HepG2 (cell line): ENCODE measurements around the gene ARID3C. TPM values are rescaled to one million over a fixed set of nuclear protein-coding genes. Genes with fewer than 3 reads are reported as not detected.

Source experiments
- ATAC-seq: fragments of 200-7000 bp; cut with Tn5 transposase; 3 replicates; pipeline ENCODE4 v1.9.1; 2020; ENCODE audit warnings: mild to moderate bottlenecking, moderate library complexity
- BruUV-seq: library from RNA; stranded (reverse); fragments of 400-500 nt; replicated peaks from 2 replicates; lab custom pipeline; 2021; lab: Mats Ljungman, UMichigan
- CTCF ChIA-PET: fragments of 300-600 bp; formaldehyde crosslinking; extraction: SDS; loops from one replicate; lab custom pipeline; 2021; ENCODE audit warnings: low total read pairs, inconsistent platforms, low intra/inter-chr PET ratio; lab: Yijun Ruan, JAX
- POLR2A ChIA-PET: fragments of 350-600 bp; sonication (Branson Sonifier 250); formaldehyde crosslinking; loops from one replicate; lab custom pipeline; 2020; ENCODE audit warnings: antibody characterized with exemption, inconsistent platforms; lab: Yijun Ruan, JAX
- DNase-seq: peaks from one replicate; pipeline ENCODE4 v3.0.0-alpha.2; 2015; ENCODE audit warnings: low spot score
- FAIRE-seq: peaks from 3 replicates; lab custom pipeline; 2011; peaks lifted over from hg19 to GRCh38; lab: Jason Lieb, UNC
- H2AFZ ChIP-seq: one replicate; pipeline ENCODE4 v1.6.1; 2011; ENCODE audit warnings: low read length, inconsistent platforms
- H3K27ac ChIP-seq: fragments of 300-600 bp; 3 replicates; pipeline ENCODE4 v1.8.0; 2011; ENCODE audit warnings: mixed run types, mild to moderate bottlenecking, mixed read lengths, low read length, inconsistent platforms; ENCODE audit not compliant: insufficient read depth; ENCODE audit errors: extremely low read length
- H3K27me3 ChIP-seq, 2 experiments: fragments of 200-600 bp in 1 of 2; 2 replicates in 1 of 2; 3 replicates in 1 of 2; pipeline versions ENCODE4 v1.6.0 to v1.8.0; 2011; ENCODE audit warnings: low read length in 2 of 2, mild to moderate bottlenecking in 2 of 2, moderate library complexity in 2 of 2, inconsistent platforms in 1 of 2; ENCODE audit not compliant: insufficient read depth in 2 of 2, control insufficient read depth in 1 of 2
- H3K36me3 ChIP-seq, 2 experiments: fragments of 200-600 bp in 1 of 2; replicated peaks in 1 of 2; 2 replicates in 1 of 2; 3 replicates in 1 of 2; pipeline versions ENCODE4 v1.5.1 to v1.8.0; 2011; ENCODE audit warnings: low read length in 2 of 2, inconsistent platforms in 1 of 2; ENCODE audit not compliant: insufficient read depth in 2 of 2, control insufficient read depth in 1 of 2
- H3K4me1 ChIP-seq: 2 replicates; pipeline ENCODE4 v1.5.1; 2012; ENCODE audit warnings: low read length, inconsistent platforms; ENCODE audit not compliant: insufficient read depth
- H3K4me2 ChIP-seq: 2 replicates; pipeline ENCODE4 v1.6.0; 2011; ENCODE audit warnings: low read depth, low read length, inconsistent platforms
- H3K4me3 ChIP-seq, 3 experiments: fragments of 200-600 bp in 1 of 3; sonication (generic), shearing (Covaris generic) in 1 of 3; replicated peaks in 1 of 3; 2 replicates each; pipeline ENCODE4 v1.5.1; 2011 to 2016; ENCODE audit warnings: low read length in 3 of 3, inconsistent platforms in 2 of 3, low read depth in 2 of 3, mild to moderate bottlenecking in 2 of 3, control low read depth in 1 of 3, mixed read lengths in 1 of 3; ENCODE audit not compliant: insufficient read depth in 1 of 3
- H3K79me2 ChIP-seq: one replicate; pipeline ENCODE4 v1.6.1; 2011; ENCODE audit warnings: low read length, inconsistent platforms; ENCODE audit not compliant: insufficient read depth
- H3K9ac ChIP-seq: 2 replicates; pipeline ENCODE4 v1.6.0; 2011; ENCODE audit warnings: mild to moderate bottlenecking, low read depth, low read length, inconsistent platforms; ENCODE audit not compliant: insufficient read depth
- H3K9me3 ChIP-seq: 2 replicates; pipeline ENCODE4 v1.5.1; 2012; ENCODE audit warnings: mild to moderate bottlenecking, low read length
- H4K20me1 ChIP-seq: 2 replicates; pipeline ENCODE4 v1.6.0; 2011; ENCODE audit warnings: inconsistent platforms, mild to moderate bottlenecking, low read length, moderate library complexity; ENCODE audit not compliant: insufficient read depth
- DMAP1 ChIP-seq: IDR thresholded peaks from 2 replicates; pipeline ENCODE4 v1.6.1; 2016
- FOXC1 ChIP-seq: sonication (generic); formaldehyde crosslinking; IDR thresholded peaks from 2 replicates; pipeline ENCODE4 v1.8.0; 2022; ENCODE audit warnings: mild to moderate bottlenecking, missing genetic modification reagents, borderline replicate concordance
- GATAD2A ChIP-seq: IDR thresholded peaks from 2 replicates; pipeline ENCODE4 v1.6.1; 2016
- GPN1 ChIP-seq: sonication (generic); formaldehyde crosslinking; IDR thresholded peaks from 2 replicates; pipeline ENCODE4 v1.5.1; 2020; ENCODE audit warnings: missing genetic modification reagents, borderline replicate concordance
- HMGXB4 ChIP-seq, 2 experiments: sonication (generic) in 1 of 2; formaldehyde crosslinking in 1 of 2; IDR thresholded peaks; 2 replicates each; pipeline versions ENCODE4 v1.4.0 to v1.6.1; 2018 to 2020; ENCODE audit warnings: missing genetic modification reagents in 2 of 2, borderline replicate concordance in 1 of 2, low read depth in 1 of 2, mild to moderate bottlenecking in 1 of 2, missing biosample characterization in 1 of 2
- MLLT10 ChIP-seq: sonication (generic); formaldehyde crosslinking; IDR thresholded peaks from 2 replicates; pipeline ENCODE4 v1.4.0; 2020; ENCODE audit warnings: missing genetic modification reagents
- MLX ChIP-seq: IDR thresholded peaks from 2 replicates; pipeline ENCODE4 v1.6.1; 2016
- REL ChIP-seq: sonication (generic); formaldehyde crosslinking; conservative IDR thresholded peaks from 2 replicates; pipeline ENCODE4 v1.8.0; 2022; ENCODE audit warnings: mild to moderate bottlenecking, missing genetic modification reagents, moderate library complexity
- SUZ12 ChIP-seq: fragments of 150-350 bp; IDR thresholded peaks from 2 replicates; pipeline ENCODE4 v1.6.1; 2014; ENCODE audit warnings: low read depth, low read length
- THYN1 ChIP-seq: sonication (generic); formaldehyde crosslinking; IDR thresholded peaks from 2 replicates; pipeline ENCODE4 v1.8.1; 2023; ENCODE audit warnings: low read depth, mild to moderate bottlenecking, moderate library complexity, missing genetic modification reagents, borderline replicate concordance
- ZNF235 ChIP-seq: sonication (generic); formaldehyde crosslinking; IDR thresholded peaks from 2 replicates; pipeline ENCODE4 v1.8.1; 2023; ENCODE audit warnings: mild to moderate bottlenecking, missing genetic modification reagents, borderline replicate concordance
- WGBS: methylation state at CpG from one replicate; pipeline ENCODE4 v1.1.6; 2017; ENCODE audit warnings: low lambda C conversion rate; 5-methylcytosine and 5-hydroxymethylcytosine counted together
- in situ Hi-C: cut with HindIII; loops from 2 replicates; pipeline ENCODE4 v1.10.0; 2017; ENCODE audit warnings: low pct_unique_long_range_greater_than_20kb; ENCODE audit not compliant: extremely low pct_ligation_motif_present
- intact Hi-C: fragments of 100-400 bp; cut with micrococcal nuclease; formaldehyde crosslinking; loops from one replicate; pipeline ENCODE4 v1.10.0; 2022; ENCODE audit not compliant: unreplicated experiment
- polyA plus RNA-seq, 8 experiments: library from polyadenylated mRNA; depleted of rRNA in 3 of 8; stranded (reverse) in 7 of 8; unstranded in 1 of 8; fragments of >200 nt; fragmentation: Illumina TruSeq in 4 of 8; extraction: Trizol in 4 of 8; gene quantifications; 2 replicates each; pipeline versions ENCODE4 v1.2.1 to v1.2.3, GENCODE V29; 2011 to 2016; ENCODE audit warnings: low read depth in 4 of 8, missing spikeins in 1 of 8, mixed read lengths in 1 of 8; ENCODE audit not compliant: insufficient read depth in 1 of 8
- total RNA-seq, 5 experiments: library from RNA; depleted of rRNA; stranded (reverse); fragments of >200 nt; fragmentation: Illumina TruSeq; extraction: Trizol; gene quantifications; 2 replicates each; pipeline ENCODE4 v1.2.3, GENCODE V29; 2016; ENCODE audit warnings: low read depth in 1 of 5
- TF ChIP-seq, protein P1 (sequence below): sonication (generic); formaldehyde crosslinking; IDR thresholded peaks from 2 replicates; pipeline ENCODE4 v1.4.0; 2020; ENCODE audit warnings: missing genetic modification reagents
- TF ChIP-seq, protein P2 (sequence below): sonication (generic); formaldehyde crosslinking; IDR thresholded peaks from 2 replicates; pipeline ENCODE4 v1.9.0; 2021; ENCODE audit warnings: missing genetic modification reagents, borderline replicate concordance

The ARID3C gene
- total and polyA plus RNA-seq, 2 of the 13 experiments (the other 11 are each of a cell fraction or from before 2014, with no cell fraction given): not detected

- POLR2A ChIA-PET: no interaction called here
- Histone ChIP-seq H3K27ac (no peak overlapping the region), H3K9ac (no peak overlapping the region), H3K36me3 (no peaks in the 10 kb centered on the region), H3K4me3 (no peak overlapping the region), H3K4me1 (0 out of 2 replicates have a peak, but pooled peaks cover 9% of the 10 kb centered on the region), H3K9me3 (no peaks in the 10 kb centered on the region), H3K27me3 (peaks cover 17 to 82% of the 10 kb centered on the region in 2 experiments), H4K20me1 (no peaks in the 10 kb centered on the region), H2AFZ (no peak overlapping the region), H3K4me2 (no peak overlapping the region), H3K79me2 (no peaks in the 10 kb centered on the region)
- CTCF ChIA-PET: no interaction called here
- BruUV-seq: no TSS peak
- TF ChIP-seq GATAD2A (CRISPR knock-in tag): no peak
- no peak for TF ChIP-seq MLLT10 (CRISPR knock-in tag)
- no peak for TF ChIP-seq GPN1 (CRISPR knock-in tag)
- TF ChIP-seq THYN1: no peak
- TF ChIP-seq, protein P1, sequence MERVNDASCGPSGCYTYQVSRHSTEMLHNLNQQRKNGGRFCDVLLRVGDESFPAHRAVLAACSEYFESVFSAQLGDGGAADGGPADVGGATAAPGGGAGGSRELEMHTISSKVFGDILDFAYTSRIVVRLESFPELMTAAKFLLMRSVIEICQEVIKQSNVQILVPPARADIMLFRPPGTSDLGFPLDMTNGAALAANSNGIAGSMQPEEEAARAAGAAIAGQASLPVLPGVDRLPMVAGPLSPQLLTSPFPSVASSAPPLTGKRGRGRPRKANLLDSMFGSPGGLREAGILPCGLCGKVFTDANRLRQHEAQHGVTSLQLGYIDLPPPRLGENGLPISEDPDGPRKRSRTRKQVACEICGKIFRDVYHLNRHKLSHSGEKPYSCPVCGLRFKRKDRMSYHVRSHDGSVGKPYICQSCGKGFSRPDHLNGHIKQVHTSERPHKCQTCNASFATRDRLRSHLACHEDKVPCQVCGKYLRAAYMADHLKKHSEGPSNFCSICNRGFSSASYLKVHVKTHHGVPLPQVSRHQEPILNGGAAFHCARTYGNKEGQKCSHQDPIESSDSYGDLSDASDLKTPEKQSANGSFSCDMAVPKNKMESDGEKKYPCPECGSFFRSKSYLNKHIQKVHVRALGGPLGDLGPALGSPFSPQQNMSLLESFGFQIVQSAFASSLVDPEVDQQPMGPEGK (CRISPR knock-in tag): no peak
- intact Hi-C loops (no loop called here), in situ Hi-C loops (no loop called here)
- ATAC-seq: no peak
- no peak for DNase-seq
- 2% methylated on average over 5 of the region's 11 CpGs for WGBS
- FAIRE-seq: no peak
Measured at GRCh38 chr9:34585946-34586669, 42.8 kb downstream of the ARID3C start.

DNA sequence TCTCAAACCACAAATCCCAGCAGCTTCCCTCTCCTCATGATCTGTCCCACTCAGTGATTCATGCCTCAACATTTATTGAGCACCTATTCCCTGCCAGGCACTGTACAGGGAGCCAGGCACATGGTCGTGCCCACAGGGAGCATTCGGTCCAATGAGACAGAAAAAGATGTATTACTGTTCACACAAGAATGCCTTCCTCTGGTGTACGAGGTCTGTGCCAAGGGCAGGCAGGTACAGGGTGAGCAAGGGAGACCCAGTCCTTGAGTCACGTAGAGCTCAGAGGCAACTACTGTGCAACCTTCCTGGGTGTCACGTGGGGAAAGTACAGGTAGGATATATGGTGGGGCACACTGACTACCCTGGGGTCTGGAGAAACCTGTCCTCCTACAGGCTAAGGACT is 43.9 kb downstream of the ARID3C start:
- no peak overlapping the region for H3K4me2 ChIP-seq
- no peaks in the 10 kb centered on the region for H3K4me1 ChIP-seq
- no peak for ATAC-seq
- H3K9me3 ChIP-seq: no peaks in the 10 kb centered on the region
- H4K20me1 ChIP-seq: no peaks in the 10 kb centered on the region
- no TSS peak for BruUV-seq
- intact Hi-C loops: no loop called here
- H3K36me3 ChIP-seq: no peaks in the 10 kb centered on the region
- H3K27ac ChIP-seq: no peak overlapping the region
- 4% methylated on average over 3 of the region's 5 CpGs for WGBS
- no peak overlapping the region for H2AFZ ChIP-seq
- no peak for FAIRE-seq
- no peak overlapping the region for H3K9ac ChIP-seq
- H3K79me2 ChIP-seq: no peaks in the 10 kb centered on the region
- ChIA-PET CTCF (no interaction called here), POLR2A (no interaction called here)
- no peak overlapping the region for H3K4me3 ChIP-seq
- in situ Hi-C loops: no loop called here
- peaks cover 12 to 82% of the 10 kb centered on the region in 2 experiments for H3K27me3 ChIP-seq
- no peak for DNase-seq
- TF ChIP-seq ZNF235: no peak
- TF ChIP-seq DMAP1 (CRISPR knock-in tag): no peak
- no peak for TF ChIP-seq MLX (CRISPR knock-in tag)
- TF ChIP-seq, protein P2, sequence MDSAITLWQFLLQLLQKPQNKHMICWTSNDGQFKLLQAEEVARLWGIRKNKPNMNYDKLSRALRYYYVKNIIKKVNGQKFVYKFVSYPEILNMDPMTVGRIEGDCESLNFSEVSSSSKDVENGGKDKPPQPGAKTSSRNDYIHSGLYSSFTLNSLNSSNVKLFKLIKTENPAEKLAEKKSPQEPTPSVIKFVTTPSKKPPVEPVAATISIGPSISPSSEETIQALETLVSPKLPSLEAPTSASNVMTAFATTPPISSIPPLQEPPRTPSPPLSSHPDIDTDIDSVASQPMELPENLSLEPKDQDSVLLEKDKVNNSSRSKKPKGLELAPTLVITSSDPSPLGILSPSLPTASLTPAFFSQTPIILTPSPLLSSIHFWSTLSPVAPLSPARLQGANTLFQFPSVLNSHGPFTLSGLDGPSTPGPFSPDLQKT: no peak
- no peak for TF ChIP-seq FOXC1
- no peak for TF ChIP-seq SUZ12
- TF ChIP-seq REL (CRISPR knock-in tag): no peak
- no peak for TF ChIP-seq HMGXB4 (CRISPR knock-in tag; IDR thresholded peaks at IDR 0.05; ENCODE audit: borderline replicate concordance in 1 of 2, low read depth in 1 of 2)
